EH (cell line): ENCODE results near the gene FAM174B.

Experiments
- DNase-seq: peaks from one replicate; pipeline ENCODE4 v3.0.0-alpha.2; 2015; ENCODE audit warnings: low read depth

Gene FAM174B

GRCh38 chr15:92664178-92664900, 8.8 kb upstream of the FAM174B start:
- no peak for DNase-seq

- no peak for DNase-seq
Observed at GRCh38 chr15:92663250-92663951, 7.8 kb upstream of the FAM174B start.

GRCh38 chr15:92662762-92663161, 7.2 kb upstream of the FAM174B start:
- DNase-seq: no peak

GRCh38 chr15:92661956-92662355, 6.4 kb upstream of the FAM174B start:
- no peak for DNase-seq

GRCh38 chr15:92661069-92661468, 5.5 kb upstream of the FAM174B start:
- no peak for DNase-seq

GRCh38 chr15:92657486-92657885, 1.9 kb upstream of the FAM174B start:
- DNase-seq: no peak

GRCh38 chr15:92656089-92656488, 514 bp upstream of the FAM174B start:
- DNase-seq: no peak

GRCh38 chr15:92654662-92655061, 913 bp downstream of the FAM174B start:
- DNase-seq: no peak

- no peak for DNase-seq
Observed at GRCh38 chr15:92653836-92654539, 1.6 kb downstream of the FAM174B start.

- no peak for DNase-seq
Observed at GRCh38 chr15:92653366-92653765, 2.2 kb downstream of the FAM174B start.

GRCh38 chr15:92652576-92652966, 3.0 kb downstream of the FAM174B start:
- no peak for DNase-seq

- no peak for DNase-seq
Observed at GRCh38 chr15:92651877-92652575, 3.5 kb downstream of the FAM174B start.

- DNase-seq: no peak
Observed at GRCh38 chr15:92650966-92651365, 4.6 kb downstream of the FAM174B start.

GRCh38 chr15:92650256-92650655, 5.3 kb downstream of the FAM174B start:
- DNase-seq: peak; percentile 33

GRCh38 chr15:92648190-92648875, 7.2 kb downstream of the FAM174B start:
- no peak for DNase-seq

GRCh38 chr15:92647467-92648163, 8.0 kb downstream of the FAM174B start:
- DNase-seq: no peak

- no peak for DNase-seq
Observed at GRCh38 chr15:92646216-92646615, 9.4 kb downstream of the FAM174B start.

- DNase-seq: no peak
Observed at GRCh38 chr15:92645731-92646130, 9.8 kb downstream of the FAM174B start.

GRCh38 chr15:92645051-92645631, 10.4 kb downstream of the FAM174B start:
- DNase-seq: peak; percentile 86

- DNase-seq: peak; percentile 40
Observed at GRCh38 chr15:92643849-92644815, 11.4 kb downstream of the FAM174B start.
